Measurements from ENCODE around the gene GPR139.

GPR139 gene

DNA sequence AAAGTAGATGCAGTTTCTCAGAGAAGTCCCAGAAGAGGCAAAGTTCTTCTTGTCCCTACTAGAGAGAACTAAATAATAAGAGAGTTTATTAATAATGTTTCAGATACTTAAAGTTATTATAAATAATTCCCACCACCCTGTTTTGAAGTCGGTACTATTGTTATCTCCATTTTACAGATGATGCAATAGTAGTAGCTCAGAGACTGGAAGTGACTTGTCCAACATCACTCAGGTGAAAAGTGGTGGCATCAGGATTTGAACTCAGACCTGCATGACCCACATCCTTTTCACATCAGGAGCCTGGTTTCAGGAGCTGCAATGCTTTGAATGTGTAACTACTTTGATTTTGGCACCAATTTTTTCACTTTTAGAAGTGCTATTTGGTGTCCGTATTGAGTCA, 52.7 kb downstream of the GPR139 start:
- H3K9ac ChIP-seq (ENCODE audit: low read depth, low read length), result no peak overlapping the region
- H2AFZ ChIP-seq (ENCODE audit: low read depth, low read length), result no peak overlapping the region
- DNase-seq (no peak), ATAC-seq (ENCODE audit: insufficient read depth, low read depth) (no peak)
- no peaks in the 10 kb centered on the region for H3K9me3 ChIP-seq (ENCODE audit: insufficient read depth, low read length, severe bottlenecking)
- H3K36me3 ChIP-seq (ENCODE audit: insufficient read depth, low read length), result no peaks in the 10 kb centered on the region
- no peaks in the 10 kb centered on the region for H3K27me3 ChIP-seq (ENCODE audit: insufficient read depth, low read length, poor library complexity)
- no peaks in the 10 kb centered on the region for H4K20me1 ChIP-seq (ENCODE audit: insufficient read depth, low read length)
- no peaks in the 10 kb centered on the region for H3K79me2 ChIP-seq (ENCODE audit: insufficient read depth, low read length)
- no peak overlapping the region for H3K4me2 ChIP-seq (ENCODE audit: insufficient read depth, low read length)
- no peak overlapping the region for H3K4me3 ChIP-seq (ENCODE audit: low read depth in 1 of 2, low read length in 2 of 2)
- no peak overlapping the region for H3K27ac ChIP-seq (ENCODE audit: low read length)
- H3K4me1 ChIP-seq (ENCODE audit: insufficient read depth, low read length), result no peaks in the 10 kb centered on the region
- no peak for TF ChIP-seq EZH2 (IDR thresholded peaks at IDR 0.05; ENCODE audit: borderline replicate concordance, low read depth, low read length, severe bottlenecking)
- TF ChIP-seq, protein P1, sequence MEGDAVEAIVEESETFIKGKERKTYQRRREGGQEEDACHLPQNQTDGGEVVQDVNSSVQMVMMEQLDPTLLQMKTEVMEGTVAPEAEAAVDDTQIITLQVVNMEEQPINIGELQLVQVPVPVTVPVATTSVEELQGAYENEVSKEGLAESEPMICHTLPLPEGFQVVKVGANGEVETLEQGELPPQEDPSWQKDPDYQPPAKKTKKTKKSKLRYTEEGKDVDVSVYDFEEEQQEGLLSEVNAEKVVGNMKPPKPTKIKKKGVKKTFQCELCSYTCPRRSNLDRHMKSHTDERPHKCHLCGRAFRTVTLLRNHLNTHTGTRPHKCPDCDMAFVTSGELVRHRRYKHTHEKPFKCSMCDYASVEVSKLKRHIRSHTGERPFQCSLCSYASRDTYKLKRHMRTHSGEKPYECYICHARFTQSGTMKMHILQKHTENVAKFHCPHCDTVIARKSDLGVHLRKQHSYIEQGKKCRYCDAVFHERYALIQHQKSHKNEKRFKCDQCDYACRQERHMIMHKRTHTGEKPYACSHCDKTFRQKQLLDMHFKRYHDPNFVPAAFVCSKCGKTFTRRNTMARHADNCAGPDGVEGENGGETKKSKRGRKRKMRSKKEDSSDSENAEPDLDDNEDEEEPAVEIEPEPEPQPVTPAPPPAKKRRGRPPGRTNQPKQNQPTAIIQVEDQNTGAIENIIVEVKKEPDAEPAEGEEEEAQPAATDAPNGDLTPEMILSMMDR (IDR thresholded peaks at IDR 0.05; ENCODE audit: borderline replicate concordance, extremely low read depth, low read length, poor library complexity, severe bottlenecking), result no peak

DNA sequence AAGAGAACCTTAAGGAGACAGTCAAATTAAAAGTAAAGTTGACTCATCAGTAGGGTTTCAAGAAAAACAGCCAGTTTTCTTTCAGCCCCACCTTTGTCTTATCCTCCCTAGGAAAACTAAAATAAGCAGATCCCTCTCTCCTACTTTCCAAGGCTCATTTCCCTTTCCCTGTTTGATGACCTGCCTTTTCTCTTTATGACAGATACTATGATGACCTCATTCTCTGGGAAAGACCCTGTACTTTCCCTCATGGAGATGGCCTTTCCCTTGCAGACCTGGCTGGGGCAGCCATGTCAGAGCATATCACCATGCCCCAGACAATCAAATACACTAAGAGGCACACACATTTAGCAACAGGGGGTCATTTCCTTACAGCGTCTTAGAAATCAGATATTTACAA, 53.6 kb downstream of the GPR139 start:
- Histone ChIP-seq H3K27ac (ENCODE audit: low read length) (no peak overlapping the region), H3K27me3 (ENCODE audit: insufficient read depth, low read length, poor library complexity) (no peaks in the 10 kb centered on the region), H4K20me1 (ENCODE audit: insufficient read depth, low read length) (no peaks in the 10 kb centered on the region), H3K36me3 (ENCODE audit: insufficient read depth, low read length) (no peaks in the 10 kb centered on the region), H3K4me1 (ENCODE audit: insufficient read depth, low read length) (no peaks in the 10 kb centered on the region), H3K9me3 (ENCODE audit: insufficient read depth, low read length, severe bottlenecking) (no peaks in the 10 kb centered on the region), H3K79me2 (ENCODE audit: insufficient read depth, low read length) (no peaks in the 10 kb centered on the region), H3K9ac (ENCODE audit: low read depth, low read length) (no peak overlapping the region), H3K4me3 (ENCODE audit: low read depth in 1 of 2, low read length in 2 of 2) (no peak overlapping the region), H3K4me2 (ENCODE audit: insufficient read depth, low read length) (no peak overlapping the region), H2AFZ (ENCODE audit: low read depth, low read length) (no peak overlapping the region)
- DNase-seq (no peak), ATAC-seq (ENCODE audit: insufficient read depth, low read depth) (no peak)
- TF ChIP-seq, protein P1 (IDR thresholded peaks at IDR 0.05; ENCODE audit: borderline replicate concordance, extremely low read depth, low read length, poor library complexity, severe bottlenecking), result no peak
- no peak for TF ChIP-seq EZH2 (IDR thresholded peaks at IDR 0.05; ENCODE audit: borderline replicate concordance, low read depth, low read length, severe bottlenecking)

DNA sequence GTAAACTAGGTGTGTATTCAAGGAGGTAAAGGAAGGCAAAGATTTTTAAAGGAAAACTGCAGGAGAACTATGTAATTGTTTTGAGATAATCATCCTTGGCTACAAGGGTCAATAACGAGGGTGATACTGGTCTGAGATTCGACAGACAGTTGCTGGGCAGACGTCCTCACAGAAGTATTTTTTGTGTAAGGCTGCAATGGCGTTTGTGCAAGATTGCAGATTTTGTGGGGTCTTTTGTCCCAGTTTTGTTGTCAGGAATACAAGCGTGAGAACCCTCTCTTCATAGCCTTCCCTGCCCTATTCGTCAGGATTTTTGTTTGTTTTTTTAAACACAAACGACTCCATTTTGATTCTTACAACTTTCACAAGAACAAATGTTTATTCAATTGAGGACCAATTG, 57.5 kb downstream of the GPR139 start:
- no peaks in the 10 kb centered on the region for H3K36me3 ChIP-seq (ENCODE audit: insufficient read depth, low read length)
- no peak overlapping the region for H3K9ac ChIP-seq (ENCODE audit: low read depth, low read length)
- H3K9me3 ChIP-seq (ENCODE audit: insufficient read depth, low read length, severe bottlenecking), result no peaks in the 10 kb centered on the region
- no peak overlapping the region for H2AFZ ChIP-seq (ENCODE audit: low read depth, low read length)
- H3K4me2 ChIP-seq (ENCODE audit: insufficient read depth, low read length), result no peak overlapping the region
- no peaks in the 10 kb centered on the region for H3K4me1 ChIP-seq (ENCODE audit: insufficient read depth, low read length)
- no peak for DNase-seq
- no peak for ATAC-seq (ENCODE audit: insufficient read depth, low read depth)
- H3K27me3 ChIP-seq (ENCODE audit: insufficient read depth, low read length, poor library complexity), result no peaks in the 10 kb centered on the region
- H3K79me2 ChIP-seq (ENCODE audit: insufficient read depth, low read length), result no peaks in the 10 kb centered on the region
- no peaks in the 10 kb centered on the region for H4K20me1 ChIP-seq (ENCODE audit: insufficient read depth, low read length)
- no peak overlapping the region for H3K4me3 ChIP-seq (ENCODE audit: low read depth in 1 of 2, low read length in 2 of 2)
- no peak overlapping the region for H3K27ac ChIP-seq (ENCODE audit: low read length)
- TF ChIP-seq, protein P1 (IDR thresholded peaks at IDR 0.05; ENCODE audit: borderline replicate concordance, extremely low read depth, low read length, poor library complexity, severe bottlenecking), result no peak
- no peak for TF ChIP-seq EZH2 (IDR thresholded peaks at IDR 0.05; ENCODE audit: borderline replicate concordance, low read depth, low read length, severe bottlenecking)

DNA sequence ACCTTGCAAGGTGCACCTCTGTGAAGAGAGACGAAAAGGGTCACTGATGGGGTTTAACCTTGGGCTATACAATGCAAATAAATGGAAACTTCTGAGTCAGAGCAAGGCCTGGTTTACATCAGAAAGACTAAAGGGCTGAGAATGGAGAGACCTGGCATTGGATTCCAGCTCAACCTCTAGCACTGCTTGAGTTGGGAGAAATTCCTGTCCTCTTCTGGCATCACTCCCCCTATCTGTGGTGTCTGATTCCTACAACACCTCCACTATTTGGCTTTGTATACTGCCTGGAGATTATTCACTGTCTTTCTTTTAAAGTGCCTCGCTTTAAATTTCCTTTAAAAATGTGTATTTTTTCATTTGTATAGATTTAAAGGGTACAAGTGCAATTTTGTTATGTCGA, 68.8 kb downstream of the GPR139 start:
- DNase-seq (no peak), ATAC-seq (ENCODE audit: insufficient read depth, low read depth) (no peak)
- no peak overlapping the region for H3K4me2 ChIP-seq (ENCODE audit: insufficient read depth, low read length)
- H3K27ac ChIP-seq (ENCODE audit: low read length), result no peak overlapping the region
- H4K20me1 ChIP-seq (ENCODE audit: insufficient read depth, low read length), result no peaks in the 10 kb centered on the region
- no peak overlapping the region for H2AFZ ChIP-seq (ENCODE audit: low read depth, low read length)
- H3K27me3 ChIP-seq (ENCODE audit: insufficient read depth, low read length, poor library complexity), result no peaks in the 10 kb centered on the region
- H3K4me1 ChIP-seq (ENCODE audit: insufficient read depth, low read length), result no peaks in the 10 kb centered on the region
- H3K36me3 ChIP-seq (ENCODE audit: insufficient read depth, low read length), result no peaks in the 10 kb centered on the region
- H3K9ac ChIP-seq (ENCODE audit: low read depth, low read length), result no peak overlapping the region
- no peak for TF ChIP-seq EZH2 (IDR thresholded peaks at IDR 0.05; ENCODE audit: borderline replicate concordance, low read depth, low read length, severe bottlenecking)
- TF ChIP-seq, protein P1 (IDR thresholded peaks at IDR 0.05; ENCODE audit: borderline replicate concordance, extremely low read depth, low read length, poor library complexity, severe bottlenecking), result peak; percentile 13
- no peaks in the 10 kb centered on the region for H3K9me3 ChIP-seq (ENCODE audit: insufficient read depth, low read length, severe bottlenecking)
- no peaks in the 10 kb centered on the region for H3K79me2 ChIP-seq (ENCODE audit: insufficient read depth, low read length)
- no peak overlapping the region for H3K4me3 ChIP-seq (ENCODE audit: low read depth in 1 of 2, low read length in 2 of 2)
